Gastrocnemius medialis (tissue), 4 donors: ENCODE data around the gene SPATA21. TPM values are rescaled to one million over a fixed set of nuclear protein-coding genes. Genes with fewer than 3 reads are reported as not detected.

Source experiments
- ATAC-seq, 2 donors: fragments of 150-250 bp; one replicate each; pipeline ENCODE4 v1.9.1; 2016
- DNase-seq, 2 donors: peaks; one replicate each; pipeline ENCODE4 v3.0.0-alpha.2; 2019
- H3K27ac ChIP-seq, 4 donors: fragments of 200-600 bp; sonication (generic); 1 replicate in 1 of 4; 2 replicates in 3 of 4; pipeline ENCODE4 v1.5.1; 2016 to 2018; ENCODE audit warnings: mild to moderate bottlenecking in 2 of 4, moderate library complexity in 1 of 4
- H3K27me3 ChIP-seq, 3 donors: fragments of 200-600 bp; sonication (generic) in 2 of 3; 1 replicate in 1 of 3; 2 replicates in 2 of 3; pipeline versions ENCODE4 v1.5.1 to v1.6.0; 2016 to 2019; ENCODE audit warnings: mild to moderate bottlenecking in 1 of 3, moderate library complexity in 1 of 3
- H3K36me3 ChIP-seq, 2 donors: fragments of 200-600 bp; sonication (generic) in 1 of 2; one replicate each; pipeline ENCODE4 v1.5.1; 2017 to 2018
- H3K4me1 ChIP-seq, 2 donors: fragments of 200-600 bp; sonication (generic) in 1 of 2; one replicate each; pipeline ENCODE4 v1.5.1; 2016 to 2017; ENCODE audit warnings: mild to moderate bottlenecking in 2 of 2
- H3K4me3 ChIP-seq, 4 donors: fragments of 200-600 bp; sonication (generic) in 3 of 4; 1 replicate in 1 of 4; 2 replicates in 3 of 4; pipeline ENCODE4 v1.5.1; 2016 to 2019; ENCODE audit warnings: mild to moderate bottlenecking in 2 of 4
- H3K9me3 ChIP-seq, 3 donors: fragments of 200-600 bp; sonication (generic) in 2 of 3; 1 replicate in 1 of 3; 2 replicates in 2 of 3; pipeline ENCODE4 v1.5.1; 2016 to 2019
- CTCF ChIP-seq, 5 experiments: fragments of 450-650 bp in 3 of 5; fragments of 200-600 bp in 2 of 5; sonication (generic) in 2 of 5; IDR thresholded peaks in 4 of 5; conservative IDR thresholded peaks in 1 of 5; 1 replicate in 4 of 5; 2 replicates in 1 of 5; pipeline ENCODE4 v1.5.1; 2016 to 2019; ENCODE audit warnings: antibody characterized with exemption in 5 of 5, mild to moderate bottlenecking in 3 of 5, moderate library complexity in 3 of 5
- POLR2A ChIP-seq, 2 donors: fragments of 450-650 bp; IDR thresholded peaks; one replicate each; pipeline ENCODE4 v1.6.1; 2017; ENCODE audit warnings: antibody characterized with exemption in 2 of 2, mild to moderate bottlenecking in 2 of 2, moderate library complexity in 2 of 2
- in situ Hi-C, 4 donors: fragments of 200-750 bp; cut with MboI; loops; one replicate each; pipeline versions ENCODE4 v1.15.0 to v1.8.0; 2017; ENCODE audit warnings: low sequenced_read_pairs in 4 of 4
- intact Hi-C: fragments of 100-400 bp; cut with DNase I; formaldehyde crosslinking; loops from one replicate; pipeline ENCODE4 v1.15.1; 2023; ENCODE audit warnings: low total_unique reads
- total RNA-seq, 4 donors: library from RNA; depleted of rRNA; stranded (reverse); fragments of >200 nt; gene quantifications; one replicate each; pipeline versions ENCODE4 v1.1.0 to v1.2.3, GENCODE V29; 2016

Gene SPATA21
- total RNA-seq, 4 donors from 2014 or later = not detected

GRCh38 chr1:16449065-16449464 lies 11.8 kb upstream of the SPATA21 start:
- H3K27ac ChIP-seq = no peak overlapping the region
- ATAC-seq = no peak
- H3K27me3 ChIP-seq = no peaks in the 10 kb centered on the region
- DNase-seq = no peak
- no peak for TF ChIP-seq CTCF (IDR thresholded peaks at IDR 0.05 in 4 of 5, conservative IDR thresholded peaks at IDR 0.05 in 1 of 5)
- no peak for TF ChIP-seq POLR2A (IDR thresholded peaks at IDR 0.05)
- intact Hi-C loops = no loop called here
- in situ Hi-C loops = no loop called here
- no peaks in the 10 kb centered on the region for H3K4me1 ChIP-seq
- H3K36me3 ChIP-seq = peaks cover 0 to 80% of the 10 kb centered on the region in 2 donors
- no peaks in the 10 kb centered on the region for H3K9me3 ChIP-seq
- H3K4me3 ChIP-seq = no peak overlapping the region

- DNase-seq (no peak), ATAC-seq (no peak)
- Histone ChIP-seq H3K36me3 (peaks cover 0 to 71% of the 10 kb centered on the region in 2 donors), H3K4me1 (no peaks in the 10 kb centered on the region), H3K9me3 (no peaks in the 10 kb centered on the region), H3K27ac (no peak overlapping the region), H3K27me3 (no peaks in the 10 kb centered on the region), H3K4me3 (no peak overlapping the region)
- TF ChIP-seq CTCF (IDR thresholded peaks at IDR 0.05 in 4 of 5, conservative IDR thresholded peaks at IDR 0.05 in 1 of 5) (no peak), POLR2A (IDR thresholded peaks at IDR 0.05) (no peak)
- intact Hi-C loops = no loop called here
- in situ Hi-C loops = no loop called here
Measured at GRCh38 chr1:16447641-16448040, 10.4 kb upstream of the SPATA21 start.

- TF ChIP-seq POLR2A (IDR thresholded peaks at IDR 0.05) = no peak
- TF ChIP-seq CTCF (IDR thresholded peaks at IDR 0.05 in 4 of 5, conservative IDR thresholded peaks at IDR 0.05 in 1 of 5) = no peak
- intact Hi-C loops = no loop called here
- in situ Hi-C loops = no loop called here
- ATAC-seq = no peak
- H3K4me1 ChIP-seq = peaks cover 6 to 12% of the 10 kb centered on the region in 2 donors
- H3K36me3 ChIP-seq = peaks cover 0 to 56% of the 10 kb centered on the region in 2 donors
- no peak overlapping the region for H3K4me3 ChIP-seq
- no peaks in the 10 kb centered on the region for H3K27me3 ChIP-seq
- no peak overlapping the region for H3K27ac ChIP-seq
- no peaks in the 10 kb centered on the region for H3K9me3 ChIP-seq
- no peak for DNase-seq
Measured at GRCh38 chr1:16446116-16446515, 8.9 kb upstream of the SPATA21 start.

- ATAC-seq (no peak), DNase-seq (no peak)
- TF ChIP-seq CTCF (IDR thresholded peaks at IDR 0.05 in 4 of 5, conservative IDR thresholded peaks at IDR 0.05 in 1 of 5) (no peak), POLR2A (IDR thresholded peaks at IDR 0.05) (no peak)
- intact Hi-C loops = no loop called here
- in situ Hi-C loops = no loop called here
- Histone ChIP-seq H3K27ac (no peak overlapping the region), H3K4me1 (peaks cover 8 to 15% of the 10 kb centered on the region in 2 donors), H3K27me3 (no peaks in the 10 kb centered on the region), H3K36me3 (peaks cover 0 to 47% of the 10 kb centered on the region in 2 donors), H3K4me3 (no peak overlapping the region), H3K9me3 (no peaks in the 10 kb centered on the region)
Measured at GRCh38 chr1:16445052-16445451, 7.8 kb upstream of the SPATA21 start.
